GM04503 (cell line): ENCODE measurements around the gene MMP23B.
"Not testable (repeated sequence)": the region's sequence is repeated elsewhere in the genome, so short reads cannot be mapped to it uniquely, and the experiment has no call there.

Source experiments
- DNase-seq: peaks from one replicate; pipeline ENCODE4 v3.0.0-alpha.2; 2012; ENCODE audit warnings: low read depth

Gene MMP23B

DNA sequence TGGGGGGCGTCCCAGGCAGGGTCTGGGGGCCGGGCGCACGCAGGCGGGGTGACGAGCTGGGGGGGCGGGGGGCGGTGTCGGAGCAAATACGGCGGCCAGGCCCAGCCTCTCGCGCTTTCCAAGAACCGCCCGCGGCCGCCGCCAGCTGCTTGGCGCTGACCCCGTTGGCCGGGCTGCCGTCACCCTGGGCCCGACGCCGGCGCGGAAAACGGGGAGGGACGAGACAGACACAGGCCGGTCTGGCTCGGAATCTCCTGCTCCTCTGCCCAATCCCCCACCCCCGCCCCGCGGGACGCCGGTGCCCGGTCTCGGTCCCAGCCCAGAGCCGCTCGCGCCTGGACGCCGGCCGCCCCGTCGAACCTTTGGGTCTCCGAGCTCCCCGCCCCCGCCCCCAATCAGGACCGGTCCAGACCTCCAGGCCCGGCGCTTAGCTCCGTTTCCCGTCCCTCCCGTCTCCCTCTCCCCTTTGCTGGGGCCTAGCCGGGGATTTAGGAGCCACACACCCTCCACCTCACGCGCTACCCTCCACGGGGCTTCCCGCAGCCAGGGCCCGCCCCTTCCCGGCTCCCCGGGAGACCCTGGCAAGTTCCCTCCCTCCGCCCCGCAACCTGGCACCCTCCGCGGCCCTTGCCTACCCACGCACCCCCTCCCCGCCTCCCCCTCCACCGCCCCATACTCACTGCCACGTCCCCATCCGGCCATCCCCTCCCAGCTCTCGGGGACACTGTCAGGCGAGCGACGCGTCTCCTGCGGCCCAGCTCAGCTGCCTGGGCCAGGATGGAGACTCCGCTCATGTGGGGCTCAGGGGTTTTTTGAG is 800 bp upstream of the MMP23B start:
- DNase-seq: no peak

DNA sequence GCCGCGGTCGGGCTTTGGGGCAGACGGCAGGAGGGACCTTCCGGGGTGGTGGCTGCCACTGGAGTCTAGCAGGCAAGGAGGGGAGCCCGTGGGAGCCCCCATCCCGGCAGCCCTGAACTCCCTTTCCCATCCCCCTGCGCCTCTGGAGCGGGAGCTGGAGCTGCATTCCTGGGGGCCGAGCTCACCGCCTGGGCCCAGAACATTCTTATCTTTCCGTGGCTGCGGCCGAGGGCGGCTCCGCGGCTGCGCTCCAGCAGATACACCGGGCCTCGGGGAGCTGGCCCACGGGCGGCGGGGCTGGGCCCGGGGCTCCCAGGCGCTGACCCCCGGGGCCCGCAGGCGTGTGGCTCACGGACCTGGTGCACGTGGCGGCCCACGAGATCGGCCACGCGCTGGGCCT is 1.4 kb downstream of the MMP23B start:
- not testable (repeated sequence) for DNase-seq

DNA sequence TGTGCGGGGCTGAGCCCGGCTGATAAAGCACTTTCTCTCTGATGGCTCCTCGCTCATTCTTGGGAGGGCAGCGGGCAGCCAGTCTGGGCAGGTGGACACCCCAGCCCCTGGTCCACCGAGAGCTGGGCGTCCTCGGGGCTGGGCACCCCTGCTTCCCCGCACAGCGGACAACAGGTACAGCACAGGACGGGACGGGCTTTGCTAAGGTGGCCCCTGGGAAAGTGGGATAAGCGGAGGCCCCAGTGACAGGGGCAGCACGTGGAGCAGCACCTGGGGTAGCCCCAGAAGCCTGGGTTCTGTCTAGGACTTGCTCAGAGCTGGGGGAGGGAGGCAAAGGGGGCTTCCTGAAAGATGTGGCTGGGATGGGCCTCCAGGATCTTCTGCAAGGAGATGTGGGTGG is 2.6 kb downstream of the MMP23B start:
- DNase-seq: not testable (repeated sequence)

DNA sequence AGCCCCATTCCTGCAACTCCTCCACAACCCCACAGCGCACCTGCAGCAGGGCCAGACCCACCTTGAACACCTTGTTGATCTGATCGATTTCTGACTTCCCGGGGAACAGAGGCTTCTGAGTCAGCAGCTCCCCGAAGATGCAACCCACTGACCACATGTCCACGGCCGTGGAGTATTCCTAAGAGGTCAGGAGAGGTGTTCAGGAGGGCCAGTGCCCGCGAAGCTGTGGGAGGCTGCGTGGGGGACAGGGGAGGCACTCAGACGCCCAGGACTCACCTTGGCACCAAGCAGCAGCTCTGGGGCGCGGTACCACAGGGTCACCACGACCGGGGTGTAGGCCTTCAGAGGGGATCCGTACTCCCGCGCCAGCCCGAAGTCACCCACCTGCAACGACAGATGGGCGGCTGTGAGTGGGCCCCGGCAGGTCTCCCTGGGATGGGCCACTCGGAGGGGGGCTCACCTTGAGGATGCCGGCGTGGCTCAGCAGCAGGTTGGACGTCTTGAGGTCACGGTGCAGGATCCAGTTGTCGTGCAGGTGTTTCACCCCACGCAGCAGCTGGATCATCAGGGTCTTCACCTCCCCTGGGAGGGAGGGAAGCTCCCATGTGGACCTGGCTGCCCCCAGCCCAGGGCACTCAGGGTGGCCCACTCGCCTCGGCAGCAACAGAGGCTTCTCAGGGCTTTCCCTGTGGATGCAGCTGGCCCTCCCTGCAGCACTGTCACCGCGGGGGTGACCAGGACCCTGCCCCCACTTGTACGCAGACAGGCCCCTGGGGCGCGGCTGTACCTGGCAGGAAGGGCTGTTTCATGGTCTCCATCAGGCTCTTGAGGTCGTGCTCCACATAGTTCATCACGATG is 4.9 kb downstream of the MMP23B start:
- not testable (repeated sequence) for DNase-seq

DNA sequence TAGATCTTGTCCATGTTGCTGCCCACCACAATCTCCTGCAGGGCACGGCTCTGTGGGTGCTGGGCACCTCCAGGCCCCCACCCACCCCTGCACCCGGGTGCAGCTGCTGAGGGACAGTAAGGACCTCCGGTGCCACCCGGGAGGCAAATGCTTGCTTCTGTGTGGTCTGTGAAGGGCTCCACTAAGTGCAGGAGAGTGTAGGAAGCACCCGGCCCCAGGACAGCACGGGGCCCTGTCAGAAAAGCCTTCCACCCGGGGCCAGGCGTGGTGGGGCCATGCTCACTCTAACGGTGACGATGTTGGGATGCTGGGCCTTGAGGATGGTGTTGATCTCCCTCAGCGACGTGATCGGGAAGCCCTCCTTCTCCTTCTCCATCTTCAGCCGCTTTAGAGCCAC is 5.5 kb downstream of the MMP23B start:
- DNase-seq: not testable (repeated sequence)

DNA sequence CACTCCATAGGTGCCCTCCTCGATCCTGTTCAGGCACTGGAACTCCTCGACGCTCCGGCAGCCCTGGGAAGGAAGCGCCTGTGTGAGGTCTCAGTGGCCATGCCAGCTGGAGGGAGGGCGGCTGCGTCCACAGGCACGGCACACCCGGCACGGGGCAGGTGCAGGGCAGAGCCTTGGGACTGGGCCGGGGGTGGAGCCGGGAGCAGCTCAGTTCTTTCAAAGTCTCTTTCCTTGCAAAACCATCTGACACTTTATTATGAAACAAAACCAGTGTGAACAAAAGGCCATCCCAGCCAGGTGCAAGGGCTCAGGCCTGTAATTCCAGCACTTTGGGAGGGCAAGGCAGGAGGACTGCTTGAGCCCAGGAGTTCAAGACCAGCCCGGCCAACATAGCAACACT is 6.6 kb downstream of the MMP23B start:
- DNase-seq: not testable (repeated sequence)

DNA sequence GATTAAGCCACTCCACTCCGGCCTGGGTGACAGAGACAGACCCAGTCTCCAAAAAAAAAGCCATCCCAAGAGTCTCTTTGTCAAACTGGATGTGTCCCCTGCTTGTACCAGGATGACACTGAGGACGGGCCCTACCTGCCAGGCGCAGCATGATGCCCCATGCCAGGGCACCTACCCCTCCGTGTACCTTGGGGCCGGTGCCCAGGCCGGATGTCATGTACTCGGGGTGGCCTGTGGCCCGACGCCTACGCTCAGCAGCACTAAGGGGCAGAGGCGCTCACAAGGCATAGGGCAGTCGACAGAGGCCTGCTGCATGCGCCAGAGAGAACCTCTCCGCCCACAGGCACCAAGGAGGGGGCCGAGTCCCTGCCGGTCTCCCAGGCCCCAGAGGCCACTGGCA is 7.4 kb downstream of the MMP23B start:
- not testable (repeated sequence) for DNase-seq

GRCh38 chr1:1640081-1640480 is 8.1 kb downstream of the MMP23B start:
- DNase-seq: not testable (repeated sequence)

- not testable (repeated sequence) for DNase-seq
Observed at GRCh38 chr1:1640711-1641461, 8.9 kb downstream of the MMP23B start.

DNA sequence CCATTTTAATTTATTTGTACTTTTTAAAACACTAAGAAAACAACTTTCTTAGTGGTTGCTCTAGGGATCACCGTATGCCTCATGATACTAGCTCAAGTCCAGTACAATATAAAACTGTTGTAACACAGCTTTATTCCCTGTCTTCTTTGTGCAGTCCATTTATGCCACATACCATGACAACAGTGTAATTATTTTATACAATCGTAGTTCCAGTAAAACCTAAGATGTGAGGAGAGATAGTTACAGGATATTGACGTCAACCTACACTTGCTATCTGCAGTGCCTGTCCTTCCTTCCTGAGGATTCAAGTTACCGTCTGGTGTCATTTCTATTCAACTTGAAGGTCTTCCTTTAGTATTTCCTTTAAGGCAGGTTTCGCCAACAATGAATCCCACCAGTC is 14.4 kb downstream of the MMP23B start:
- DNase-seq: not testable (repeated sequence)

DNA sequence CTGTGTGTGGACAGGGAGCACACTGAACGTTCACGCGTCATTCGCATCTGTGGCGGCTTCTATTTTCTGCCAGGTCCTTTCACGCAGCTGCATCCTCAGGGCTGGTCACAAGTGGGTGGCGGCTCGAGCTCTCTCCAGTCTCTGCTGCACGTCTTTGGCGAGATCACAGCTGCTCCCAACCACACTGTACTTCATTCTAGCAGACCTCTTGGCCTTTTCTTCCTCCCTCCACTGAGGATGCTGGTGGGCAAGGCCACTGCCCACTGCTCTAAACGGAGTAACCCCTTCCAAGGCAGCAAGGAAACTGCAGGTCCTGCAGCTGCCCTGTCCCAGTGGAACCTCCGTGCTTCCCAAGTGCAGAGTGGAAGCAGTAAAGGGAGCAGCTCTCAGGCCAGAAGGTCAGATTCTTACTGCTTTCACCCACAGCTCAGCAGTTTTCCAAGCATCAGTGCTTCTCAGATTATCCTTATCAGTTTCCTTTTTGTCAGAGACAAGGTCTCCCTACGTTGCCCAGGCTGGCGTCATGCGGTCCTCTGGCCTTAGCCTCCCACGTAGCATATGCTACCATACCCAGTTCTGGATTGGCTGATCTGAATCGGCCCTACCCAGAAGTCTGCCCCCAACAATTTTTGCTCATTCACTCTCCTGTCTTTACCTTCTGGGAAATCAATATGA is 15.7 kb downstream of the MMP23B start:
- DNase-seq: not testable (repeated sequence)

GRCh38 chr1:1648265-1648664 is 16.3 kb downstream of the MMP23B start:
- not testable (repeated sequence) for DNase-seq

DNA sequence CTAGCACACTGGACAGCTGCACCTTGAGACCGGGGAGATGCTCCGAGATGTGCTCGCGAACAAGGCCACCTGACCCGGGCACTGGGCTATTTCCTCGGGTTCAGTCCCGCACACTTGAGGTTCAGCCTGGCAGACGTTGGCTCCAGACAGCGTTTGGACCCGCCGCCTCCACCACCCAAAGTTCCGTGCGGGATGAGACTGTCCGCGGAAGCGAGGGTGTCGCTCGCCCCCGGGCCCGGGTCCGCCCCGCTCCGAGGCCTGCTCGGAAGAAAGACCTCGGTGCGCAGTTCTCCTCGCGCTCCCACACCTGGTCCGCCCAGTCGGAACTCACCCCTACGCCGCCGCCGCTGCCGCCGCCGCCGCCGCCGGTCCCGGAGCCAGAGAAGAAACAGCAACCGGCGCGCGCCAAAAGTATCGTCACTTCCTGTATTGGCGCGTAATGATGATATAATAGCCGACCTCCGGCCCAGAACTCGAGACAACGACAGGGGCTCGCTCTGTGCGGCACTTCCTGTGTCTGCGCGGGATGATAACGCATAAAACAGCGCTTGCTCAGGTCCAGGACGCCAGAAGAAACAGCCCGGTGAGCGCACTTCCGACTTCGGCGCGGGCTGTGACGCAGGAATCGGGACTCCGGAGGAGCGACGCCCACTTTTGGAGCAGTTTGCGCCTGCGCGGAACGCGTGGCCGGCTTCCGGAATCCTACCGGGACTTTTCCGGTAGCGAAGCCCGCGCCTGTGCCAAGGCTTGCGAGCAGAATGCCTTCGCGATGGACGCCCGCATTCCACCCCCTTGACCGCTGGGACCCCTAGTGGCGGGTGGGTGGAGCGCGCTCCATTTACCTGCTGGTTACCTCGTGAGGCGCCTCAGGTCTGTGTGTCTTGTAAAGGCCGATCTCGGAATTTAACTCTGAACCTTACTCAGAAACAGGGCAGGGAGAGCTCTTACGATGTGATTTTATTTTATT is 26.9 kb downstream of the MMP23B start, which contains the start of gene CDK11B:
Gene CDK11B (minus strand): TSS at position 422 of the 967 bp plus-strand sequence. CDS start 1,519 bp downstream, outside the sequence.
- peak; percentile 87 for DNase-seq

GRCh38 chr1:1662392-1662791 is 30.4 kb downstream of the MMP23B start:
- peak; percentile 51 for DNase-seq

- DNase-seq: peak; percentile 10
Observed at GRCh38 chr1:1662830-1663560, 31.0 kb downstream of the MMP23B start.

DNA sequence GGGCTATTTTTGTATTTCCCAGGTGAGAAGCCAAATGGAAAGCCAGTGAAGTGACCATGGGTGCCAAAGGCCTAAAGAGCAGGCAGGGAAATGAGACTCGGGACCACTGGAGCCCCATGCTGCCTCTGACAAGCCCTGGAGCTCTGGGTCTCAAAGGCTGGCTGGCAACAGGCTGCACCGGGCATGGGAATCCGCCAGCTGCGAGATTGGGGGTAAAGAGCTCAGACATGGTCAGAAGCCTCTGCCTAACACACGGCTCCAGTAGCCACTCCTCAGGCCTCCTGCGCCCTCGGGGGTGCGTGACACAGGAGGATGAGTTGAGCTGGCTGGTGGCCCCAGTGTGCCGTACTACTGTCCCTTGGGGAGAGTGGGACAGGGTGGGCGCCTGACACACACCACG is 32.3 kb downstream of the MMP23B start:
- DNase-seq: not testable (repeated sequence)

DNA sequence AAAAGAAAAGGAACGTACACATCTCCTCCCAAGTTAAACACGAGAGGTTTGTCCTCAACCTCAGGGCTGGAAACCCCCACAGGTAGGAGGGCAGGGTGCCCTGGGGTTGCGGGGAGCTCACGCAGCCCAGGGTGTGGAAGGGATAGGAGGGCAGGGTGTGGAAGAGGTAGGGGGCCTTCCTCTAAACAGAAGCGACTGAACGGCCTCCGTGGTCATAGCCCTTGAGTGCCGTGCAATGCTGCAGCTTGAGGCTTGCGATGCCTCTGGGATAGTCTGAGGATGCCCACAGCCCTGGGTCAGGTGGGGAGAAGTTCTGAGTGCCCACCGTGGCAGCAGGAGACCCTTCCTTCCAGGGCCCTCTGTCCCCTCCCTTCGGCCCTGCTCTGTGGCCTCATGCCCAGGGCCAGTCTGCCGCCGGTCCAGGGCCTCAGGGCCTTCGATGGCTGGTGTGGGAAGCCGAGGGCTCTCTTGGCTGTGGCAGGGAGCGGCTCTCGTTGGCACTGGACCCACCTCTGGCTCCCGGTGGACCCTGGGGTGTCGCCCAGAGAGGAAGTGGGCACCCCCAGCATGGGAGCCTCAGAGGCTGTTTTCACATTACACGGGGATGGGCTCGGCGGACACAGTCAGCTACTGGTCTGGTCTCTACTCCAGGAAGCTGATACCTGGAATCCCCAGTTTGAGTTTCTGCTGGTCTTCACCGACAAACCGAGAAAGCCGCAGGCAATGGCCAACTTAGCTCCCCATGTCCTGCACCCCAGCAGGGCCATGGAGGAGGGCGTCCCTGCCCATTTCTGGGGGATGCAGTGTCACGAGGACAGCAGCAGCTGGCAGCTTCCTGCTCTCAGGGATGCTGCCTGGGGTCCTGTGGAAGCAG is 33.2 kb downstream of the MMP23B start:
- DNase-seq: no peak

DNA sequence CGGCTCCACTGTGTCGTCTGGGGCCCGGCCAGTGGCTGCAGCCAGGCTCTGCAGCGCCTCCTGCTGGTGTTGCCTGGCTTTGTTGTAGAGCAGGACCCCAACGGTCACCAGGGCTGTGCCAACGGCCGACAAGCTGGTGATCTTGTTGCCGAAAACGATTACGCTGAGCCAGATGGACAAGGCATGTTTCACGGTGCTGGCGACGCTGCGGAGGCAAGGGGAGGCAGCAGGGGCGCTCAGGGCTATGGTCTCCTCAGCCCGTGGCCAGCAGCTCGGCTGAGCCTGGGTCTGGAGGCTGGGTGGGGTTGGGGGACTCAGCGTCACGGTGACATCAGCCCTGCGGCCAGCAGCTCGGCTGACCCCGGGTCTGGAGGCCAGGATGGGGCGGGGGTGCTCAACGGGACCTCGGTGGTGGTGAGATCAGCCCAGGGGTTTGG is 33.9 kb downstream of the MMP23B start:
- no peak for DNase-seq

- DNase-seq: no peak
Observed at GRCh38 chr1:1666526-1666925, 34.6 kb downstream of the MMP23B start.
